HCT116 (cell line): ENCODE measurements around the gene C1QL4.

ENCODE experiments used
- ATF3 ChIP-seq: IDR thresholded peaks from 2 replicates; pipeline ENCODE4 v1.6.1; 2012
- CTCF ChIP-seq, 3 experiments: fragments of 200-600 bp in 1 of 3; sonication (generic) in 1 of 3; IDR thresholded peaks in 2 of 3; conservative IDR thresholded peaks in 1 of 3; 2 replicates each; pipeline ENCODE4 v1.5.1; 2012 to 2017; ENCODE audit warnings: low read depth in 2 of 3, low read length in 2 of 3, antibody characterized with exemption in 1 of 3, borderline replicate concordance in 1 of 3, control low read depth in 1 of 3, mild to moderate bottlenecking in 1 of 3, mixed read lengths in 1 of 3, mixed run types in 1 of 3, moderate library complexity in 1 of 3; ENCODE audit not compliant: insufficient read depth in 1 of 3
- EGR1 ChIP-seq: IDR thresholded peaks from 2 replicates; pipeline ENCODE4 v1.6.1; 2012; ENCODE audit warnings: low read depth
- ELF1 ChIP-seq: IDR thresholded peaks from 2 replicates; pipeline ENCODE4 v1.6.1; 2012; ENCODE audit warnings: low read depth, borderline replicate concordance
- FOSL1 ChIP-seq: IDR thresholded peaks from 2 replicates; pipeline ENCODE4 v1.6.1; 2012; ENCODE audit warnings: low read depth
- POLR2A ChIP-seq: IDR thresholded peaks from 2 replicates; pipeline ENCODE4 v1.7.0; 2011; ENCODE audit warnings: borderline replicate concordance; ENCODE audit not compliant: insufficient read depth, insufficient read length; ENCODE audit errors: extremely low read depth
- REST ChIP-seq: IDR thresholded peaks from 2 replicates; pipeline ENCODE4 v1.6.1; 2012; ENCODE audit warnings: low read depth
- SIN3A ChIP-seq: IDR thresholded peaks from 2 replicates; pipeline ENCODE4 v1.6.1; 2012; ENCODE audit warnings: low read depth
- SP1 ChIP-seq: IDR thresholded peaks from 2 replicates; pipeline ENCODE4 v1.6.1; 2012; ENCODE audit warnings: low read depth
- SRF ChIP-seq: IDR thresholded peaks from 2 replicates; pipeline ENCODE4 v1.6.1; 2012; ENCODE audit warnings: low read depth
- ZFX ChIP-seq: fragments of 450-650 bp; IDR thresholded peaks from 2 replicates; pipeline ENCODE4 v1.6.1; 2017
- ZNF274 ChIP-seq: fragments of 200-500 bp; sonication (Bioruptor generic); IDR thresholded peaks from 2 replicates; pipeline ENCODE4 v1.6.1; 2014; ENCODE audit warnings: mild to moderate bottlenecking, low read depth, low read length, inconsistent platforms

- no peak for TF ChIP-seq ZNF274
- TF ChIP-seq SP1: no peak
- TF ChIP-seq REST: no peak
- TF ChIP-seq CTCF (IDR thresholded peaks at IDR 0.05 in 2 of 3, conservative IDR thresholded peaks at IDR 0.05 in 1 of 3; ENCODE audit: borderline replicate concordance in 1 of 3, insufficient read depth in 1 of 3, low read depth in 2 of 3, low read length in 2 of 3): no peak
- TF ChIP-seq EGR1: no peak
- TF ChIP-seq POLR2A: no peak
- TF ChIP-seq SRF: no peak
- TF ChIP-seq SIN3A: no peak
- no peak for TF ChIP-seq ZFX
- no peak for TF ChIP-seq ATF3
- TF ChIP-seq ELF1: no peak
- no peak for TF ChIP-seq FOSL1
Observed at GRCh38 chr12:49370539-49370938, 33.6 kb upstream of the C1QL4 start.
